ENCODE measurements around the gene CCDC91. TPM values are rescaled to one million over a fixed set of nuclear protein-coding genes. Genes with fewer than 3 reads are reported as not detected.
"Not testable (repeated sequence)": the region's sequence is repeated elsewhere in the genome, so short reads cannot be mapped to it uniquely, and the experiment has no call there.

Gene CCDC91
- total RNA-seq, 1 donor from 2014 or later: 30.2 TPM

- H3K27me3 ChIP-seq (ENCODE audit: low read depth): no peaks in the 10 kb centered on the region
- no peak for TF ChIP-seq CTCF (IDR thresholded peaks at IDR 0.05)
- H3K36me3 ChIP-seq: no peaks in the 10 kb centered on the region
- no peak overlapping the region for H3K4me3 ChIP-seq
- ATAC-seq (no peak), DNase-seq (no peak)
- peaks cover 54% of the 10 kb centered on the region for H3K9me3 ChIP-seq
- H3K4me1 ChIP-seq: no peaks in the 10 kb centered on the region
- no peak overlapping the region for H3K27ac ChIP-seq
- intact Hi-C loops (cut with DNase I): no loop called here
Measured at GRCh38 chr12:28369483-28369882, 179.2 kb downstream of the CCDC91 start.

- ATAC-seq: no peak
Measured at GRCh38 chr12:28374556-28374955, 184.3 kb downstream of the CCDC91 start.

GRCh38 chr12:28378736-28379135, 188.5 kb downstream of the CCDC91 start:
- Histone ChIP-seq H3K36me3 (no peaks in the 10 kb centered on the region), H3K27ac (no peak overlapping the region), H3K4me1 (no peaks in the 10 kb centered on the region), H3K9me3 (no peaks in the 10 kb centered on the region), H3K27me3 (ENCODE audit: low read depth) (no peaks in the 10 kb centered on the region), H3K4me3 (no peak overlapping the region)
- ATAC-seq (no peak), DNase-seq (no peak)
- intact Hi-C loops (cut with DNase I): no loop called here
- TF ChIP-seq CTCF (IDR thresholded peaks at IDR 0.05): no peak

More at GRCh38 chr12:28374556-28374955, 184.3 kb downstream of the CCDC91 start:
- no peaks in the 10 kb centered on the region for H3K36me3 ChIP-seq
- no peak overlapping the region for H3K4me3 ChIP-seq
- H3K27me3 ChIP-seq (ENCODE audit: low read depth): no peaks in the 10 kb centered on the region
- intact Hi-C loops (cut with DNase I): no loop called here
- H3K9me3 ChIP-seq: peaks cover 31% of the 10 kb centered on the region
- H3K4me1 ChIP-seq: no peaks in the 10 kb centered on the region
- no peak overlapping the region for H3K27ac ChIP-seq
- DNase-seq: no peak
- no peak for TF ChIP-seq CTCF (IDR thresholded peaks at IDR 0.05)

GRCh38 chr12:28379779-28380178, 189.5 kb downstream of the CCDC91 start:
- H3K36me3 ChIP-seq; DNase-seq; H3K4me1 ChIP-seq; ATAC-seq; H3K4me3 ChIP-seq; intact Hi-C loops (cut with DNase I); H3K9me3 ChIP-seq; H3K27me3 ChIP-seq (ENCODE audit: low read depth); H3K27ac ChIP-seq: not testable (repeated sequence)

GRCh38 chr12:28383368-28383767, 193.1 kb downstream of the CCDC91 start:
- ATAC-seq: no peak
- H3K4me3 ChIP-seq: no peak overlapping the region
- DNase-seq: no peak
- no peak for TF ChIP-seq CTCF (IDR thresholded peaks at IDR 0.05)
- no peaks in the 10 kb centered on the region for H3K36me3 ChIP-seq
- intact Hi-C loops (cut with DNase I): no loop called here
- no peaks in the 10 kb centered on the region for H3K27me3 ChIP-seq (ENCODE audit: low read depth)
- H3K9me3 ChIP-seq: no peaks in the 10 kb centered on the region
- no peaks in the 10 kb centered on the region for H3K4me1 ChIP-seq
- H3K27ac ChIP-seq: no peak overlapping the region

- no peaks in the 10 kb centered on the region for H3K4me1 ChIP-seq
- no peak for ATAC-seq
- no peaks in the 10 kb centered on the region for H3K9me3 ChIP-seq
- intact Hi-C loops (cut with DNase I): no loop called here
- H3K27ac ChIP-seq: no peak overlapping the region
- H3K36me3 ChIP-seq: no peaks in the 10 kb centered on the region
- no peak overlapping the region for H3K4me3 ChIP-seq
- DNase-seq: no peak
- no peaks in the 10 kb centered on the region for H3K27me3 ChIP-seq (ENCODE audit: low read depth)
- TF ChIP-seq CTCF (IDR thresholded peaks at IDR 0.05): no peak
Measured at GRCh38 chr12:28388879-28389278, 198.6 kb downstream of the CCDC91 start.
